Activated naive CD4-positive, alpha-beta T cell treated with anti-CD3 and anti-CD28 coated beads for 36 hours (primary cell): ENCODE results near the gene CD82. TPM values are rescaled to one million over a fixed set of nuclear protein-coding genes. Genes with fewer than 3 reads are reported as not detected.
A peak's percentile ranks its signal among the peaks of the same experiment; 100 is the strongest.
"Not testable (repeated sequence)": the region's sequence is repeated elsewhere in the genome, so short reads cannot be mapped to it uniquely, and the experiment has no call there.

Experiments used
- CTCF ChIA-PET: fragments of 350-600 bp; sonication (Branson Sonifier 250); formaldehyde crosslinking; loops from one replicate; lab custom pipeline; 2021; ENCODE audit warnings: antibody characterized with exemption; lab: Charles Lee
- DNase-seq: peaks from one replicate; pipeline ENCODE4 v3.0.0-alpha.2; 2020
- H3K27ac Mint-ChIP-seq: one replicate; pipeline ENCODE4 v1.8.0; 2021; ENCODE audit warnings: mild to moderate bottlenecking, mixed read lengths
- H3K27me3 Mint-ChIP-seq: one replicate; pipeline ENCODE4 v1.8.0; 2021; ENCODE audit warnings: low read depth, mixed read lengths
- H3K36me3 Mint-ChIP-seq: one replicate; pipeline ENCODE4 v1.8.0; 2021; ENCODE audit warnings: low read depth, mixed read lengths
- H3K4me1 Mint-ChIP-seq: one replicate; pipeline ENCODE4 v1.8.0; 2021; ENCODE audit warnings: low read depth, mixed read lengths
- H3K4me3 Mint-ChIP-seq: one replicate; pipeline ENCODE4 v1.8.0; 2021; ENCODE audit warnings: mild to moderate bottlenecking, moderate library complexity, mixed read lengths
- H3K9me3 Mint-ChIP-seq: one replicate; pipeline ENCODE4 v1.8.0; 2021; ENCODE audit warnings: mixed read lengths
- intact Hi-C: fragments of 100-400 bp; cut with micrococcal nuclease; formaldehyde crosslinking; loops from one replicate; pipeline ENCODE4 v1.15.1; 2023
- total RNA-seq, 2 experiments: library from RNA; stranded (reverse); gene quantifications; one replicate each; pipeline ENCODE4 v1.2.3, GENCODE V29; 2021

The CD82 gene
- total RNA-seq, 2 experiments from 2014 or later = 140 to 141 TPM

DNA sequence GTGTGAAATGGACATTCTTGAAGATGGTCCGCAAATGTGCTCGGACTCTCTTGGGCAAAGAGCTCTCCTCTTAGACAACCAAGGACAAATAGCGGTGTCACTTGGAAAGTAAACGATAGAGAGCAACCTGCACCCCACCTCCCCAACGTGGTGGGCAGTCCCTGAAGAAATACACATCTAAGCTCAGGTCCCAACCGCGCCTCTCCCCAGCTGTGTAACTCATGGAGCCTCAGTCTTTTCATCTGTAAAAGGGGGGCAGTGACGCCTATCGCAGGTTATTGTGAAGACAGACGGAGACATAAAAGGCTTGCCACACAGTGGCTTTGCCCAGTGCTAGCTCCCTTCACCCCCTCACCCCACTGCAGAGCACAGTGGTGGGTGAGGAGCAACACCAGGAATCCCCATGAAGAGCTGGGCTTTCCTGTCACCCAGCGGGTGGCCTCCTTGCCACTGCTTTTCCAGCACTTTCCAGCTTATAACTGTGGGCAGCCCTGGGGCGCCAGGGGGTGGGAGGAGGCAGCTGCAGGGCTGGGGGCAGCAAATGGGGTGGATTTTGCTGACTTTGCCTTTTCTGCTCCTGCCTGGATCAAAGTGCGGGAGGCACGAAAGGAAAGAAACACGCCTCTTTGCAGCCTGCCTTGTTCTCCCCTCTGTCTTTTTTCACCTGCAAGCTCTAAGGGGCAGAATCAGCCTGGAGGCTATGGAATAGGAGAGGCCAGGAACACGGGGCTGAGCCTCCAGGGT lies 87.6 kb downstream of the CD82 start:
- Mint-ChIP-seq H3K27me3 (peaks cover 4% of the 10 kb centered on the region), H3K27ac (no peak overlapping the region)

DNA sequence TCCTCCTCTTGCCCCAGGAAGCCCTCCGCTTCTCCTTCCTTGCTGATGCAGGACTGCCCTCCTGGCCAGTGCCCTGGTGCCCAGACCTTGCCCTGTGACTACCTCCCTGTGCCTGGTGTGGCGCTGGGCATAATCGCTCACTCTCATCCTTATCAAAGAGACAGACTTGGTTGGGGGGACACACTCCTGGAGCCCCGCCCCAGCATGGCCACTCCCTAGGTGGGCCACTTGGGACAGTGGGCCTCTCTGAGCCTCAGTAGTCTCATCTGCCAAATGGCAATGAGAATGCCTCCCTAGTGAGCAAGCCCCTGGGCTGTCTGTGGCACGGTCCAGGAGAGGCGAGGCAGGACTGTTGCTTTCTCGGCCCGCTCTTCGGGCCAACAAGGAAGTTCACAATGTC lies 88.6 kb downstream of the CD82 start:
- intact Hi-C loops = no loop called here
- peaks cover 8% of the 10 kb centered on the region for H3K4me1 Mint-ChIP-seq
- H3K27me3 Mint-ChIP-seq = peaks cover 4% of the 10 kb centered on the region
- DNase-seq = no peak
- CTCF ChIA-PET = no interaction called here
- no peaks in the 10 kb centered on the region for H3K9me3 Mint-ChIP-seq
- H3K27ac Mint-ChIP-seq = no peak overlapping the region
- H3K36me3 Mint-ChIP-seq = no peaks in the 10 kb centered on the region
- no peak overlapping the region for H3K4me3 Mint-ChIP-seq

More for the DNA sequence above, 87.6 kb downstream of the CD82 start:
- CTCF ChIA-PET = no interaction called here
- H3K9me3 Mint-ChIP-seq = no peaks in the 10 kb centered on the region
- no peaks in the 10 kb centered on the region for H3K4me1 Mint-ChIP-seq
- DNase-seq = no peak
- intact Hi-C loops = no loop called here
- H3K36me3 Mint-ChIP-seq = no peaks in the 10 kb centered on the region
- H3K4me3 Mint-ChIP-seq = no peak overlapping the region

DNA sequence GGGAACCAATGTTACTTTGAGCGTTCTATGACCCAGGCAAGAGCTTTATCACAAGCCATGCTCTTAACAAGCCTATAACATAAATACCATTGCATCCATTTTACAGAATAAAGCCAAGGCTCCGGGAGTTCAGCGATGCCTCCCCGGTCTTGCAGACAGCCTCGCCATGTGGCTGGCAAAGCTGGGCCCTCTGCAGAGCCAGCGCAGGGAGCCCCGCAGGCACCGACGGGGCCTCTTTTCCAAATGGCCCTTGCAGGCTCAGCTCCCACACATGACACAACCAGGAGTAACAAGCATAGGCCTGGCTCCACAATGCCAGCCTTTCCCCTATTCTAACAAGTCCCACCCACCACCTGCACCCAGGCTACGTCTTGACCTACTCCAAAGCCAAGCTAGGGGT lies 89.1 kb downstream of the CD82 start:
- Mint-ChIP-seq H3K4me3 (no peak overlapping the region), H3K4me1 (peaks cover 13% of the 10 kb centered on the region), H3K27me3 (peaks cover 4% of the 10 kb centered on the region), H3K9me3 (no peaks in the 10 kb centered on the region), H3K36me3 (no peaks in the 10 kb centered on the region), H3K27ac (no peak overlapping the region)
- DNase-seq = no peak
- CTCF ChIA-PET = no interaction called here
- intact Hi-C loops = no loop called here

DNA sequence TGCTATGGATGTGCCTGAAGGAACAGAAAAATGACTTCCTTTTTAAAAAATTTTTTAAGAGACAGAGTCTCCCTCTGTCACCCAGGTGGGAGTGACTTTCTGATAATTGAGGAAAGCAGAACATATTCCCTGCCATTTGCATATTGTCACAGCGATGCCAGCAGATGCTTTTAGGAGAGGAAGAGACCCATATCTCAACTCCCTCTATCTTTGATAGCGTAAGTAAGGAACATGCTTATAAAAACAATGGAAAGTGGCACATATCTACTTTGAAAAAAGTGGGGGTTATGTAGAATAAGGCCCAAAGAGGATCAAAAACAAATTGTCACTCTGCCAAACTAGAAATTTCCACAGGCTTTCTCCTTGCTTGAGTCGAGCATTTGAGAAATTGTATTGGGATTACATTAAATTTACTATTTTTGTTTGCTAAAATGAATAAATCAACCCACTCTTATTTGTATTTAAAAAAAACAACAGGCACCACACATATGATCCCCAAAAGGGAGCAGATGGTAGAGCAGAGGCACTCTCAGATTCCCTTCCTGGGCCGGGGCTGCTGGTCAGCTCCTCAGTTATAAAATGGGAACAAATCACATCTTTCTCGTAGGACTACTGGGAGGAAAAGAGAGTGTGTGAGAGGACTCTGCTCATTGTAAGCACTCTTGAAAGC lies 92.5 kb downstream of the CD82 start:
- no peak for DNase-seq
- CTCF ChIA-PET = interaction anchor here (0.8 to 2.1 kb wide), 3 partner anchors 10 to 253 kb away, joined by 3 to 9 read pairs (median 4); no protein-coding TSS in a partner anchor
- peaks cover 3% of the 10 kb centered on the region for H3K9me3 Mint-ChIP-seq

DNA sequence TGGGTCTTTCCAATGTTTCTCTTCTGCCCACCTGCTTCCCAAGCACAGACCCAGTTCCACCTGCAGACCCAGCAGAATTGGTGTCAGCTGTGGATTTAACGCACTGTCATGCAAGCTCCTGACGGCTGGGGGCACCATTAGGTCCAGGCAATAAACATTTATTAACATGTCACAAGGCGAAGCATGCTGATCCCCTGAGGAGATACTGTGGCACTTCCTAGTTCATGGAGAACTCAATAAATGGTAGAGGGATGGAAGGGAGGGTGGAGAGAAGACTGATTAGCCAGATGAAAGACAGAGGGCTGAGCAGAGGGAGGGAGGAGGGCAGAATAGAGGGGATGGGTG lies 93.0 kb downstream of the CD82 start:
- Mint-ChIP-seq H3K27ac (no peak overlapping the region), H3K9me3 (peaks cover 3% of the 10 kb centered on the region), H3K27me3 (no peaks in the 10 kb centered on the region), H3K4me3 (no peak overlapping the region), H3K4me1 (peaks cover 17% of the 10 kb centered on the region), H3K36me3 (no peaks in the 10 kb centered on the region)
- CTCF ChIA-PET = interaction anchor here (0.8 to 2.1 kb wide), 3 partner anchors 10 to 253 kb away, joined by 3 to 9 read pairs (median 4); no protein-coding TSS in a partner anchor
- peak; percentile 65 for DNase-seq
- intact Hi-C loops = loop anchor here (2.0 kb wide), 3 partner anchors 116 to 252 kb away; no protein-coding TSS in a partner anchor

More for the DNA sequence above, 92.5 kb downstream of the CD82 start:
- Mint-ChIP-seq H3K27ac (no peak overlapping the region), H3K36me3 (no peaks in the 10 kb centered on the region), H3K4me3 (no peak overlapping the region), H3K4me1 (peaks cover 17% of the 10 kb centered on the region), H3K27me3 (no peaks in the 10 kb centered on the region)
- intact Hi-C loops = loop anchor here (2.0 kb wide), 3 partner anchors 117 to 253 kb away; no protein-coding TSS in a partner anchor

DNA sequence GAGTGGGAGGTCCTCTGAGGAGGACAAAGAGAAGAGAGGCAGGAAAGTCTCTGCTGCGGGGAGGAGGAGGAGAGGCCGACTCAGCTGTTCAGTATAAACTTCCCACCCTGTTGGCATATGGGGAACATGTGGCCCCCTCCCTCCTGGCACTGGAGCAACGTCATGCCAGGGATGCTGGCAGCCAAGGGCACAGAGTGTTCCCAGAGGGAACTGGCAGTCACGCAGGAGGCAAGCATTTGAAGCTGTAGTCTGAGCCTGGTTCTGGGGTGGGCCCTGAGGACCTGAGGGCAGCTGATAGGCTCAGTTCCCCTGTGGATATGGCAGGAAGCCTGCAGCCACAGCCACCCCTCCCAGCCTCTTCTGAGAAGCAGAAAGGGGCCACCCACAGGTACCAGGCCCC lies 94.2 kb downstream of the CD82 start:
- H3K27ac Mint-ChIP-seq = no peak overlapping the region
- intact Hi-C loops = loop anchor here (2.0 kb wide), 3 partner anchors 115 to 251 kb away; no protein-coding TSS in a partner anchor
- CTCF ChIA-PET = interaction anchor here (1.0 kb wide), 1 partner anchor 115 kb away, joined by 4 read pairs; no protein-coding TSS in a partner anchor

DNA sequence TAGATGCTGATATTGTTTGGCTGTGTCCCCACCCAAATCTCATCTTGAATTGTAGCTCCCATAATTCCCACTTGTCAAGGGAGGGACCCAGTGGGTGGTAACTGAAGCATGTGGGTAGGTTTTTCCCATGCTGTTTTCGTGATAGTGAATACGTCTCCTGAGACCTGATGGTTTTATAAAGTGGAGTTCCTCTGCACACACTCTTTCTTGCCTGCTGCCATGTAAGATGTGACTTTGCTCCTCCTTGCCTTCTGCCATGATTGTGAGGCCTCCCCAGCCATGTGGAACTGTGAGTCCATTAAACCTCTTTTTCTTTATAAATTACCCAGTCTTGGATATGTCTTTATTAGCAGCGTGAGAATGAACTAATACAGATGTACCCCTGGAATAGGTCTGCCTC lies 95.1 kb downstream of the CD82 start:
- H3K9me3 Mint-ChIP-seq, H3K27me3 Mint-ChIP-seq, H3K27ac Mint-ChIP-seq, DNase-seq, H3K36me3 Mint-ChIP-seq, H3K4me3 Mint-ChIP-seq, intact Hi-C loops: not testable (repeated sequence)
- CTCF ChIA-PET = interaction anchor here (1.0 kb wide), 1 partner anchor 114 kb away, joined by 4 read pairs; no protein-coding TSS in a partner anchor
- H3K4me1 Mint-ChIP-seq = peaks cover 17% of the 10 kb centered on the region

More for the DNA sequence above, 94.2 kb downstream of the CD82 start:
- H3K36me3 Mint-ChIP-seq = no peaks in the 10 kb centered on the region
- H3K4me1 Mint-ChIP-seq = peaks cover 17% of the 10 kb centered on the region
- H3K4me3 Mint-ChIP-seq = no peak overlapping the region
- no peaks in the 10 kb centered on the region for H3K27me3 Mint-ChIP-seq
- DNase-seq = no peak
- H3K9me3 Mint-ChIP-seq = peaks cover 3% of the 10 kb centered on the region

DNA sequence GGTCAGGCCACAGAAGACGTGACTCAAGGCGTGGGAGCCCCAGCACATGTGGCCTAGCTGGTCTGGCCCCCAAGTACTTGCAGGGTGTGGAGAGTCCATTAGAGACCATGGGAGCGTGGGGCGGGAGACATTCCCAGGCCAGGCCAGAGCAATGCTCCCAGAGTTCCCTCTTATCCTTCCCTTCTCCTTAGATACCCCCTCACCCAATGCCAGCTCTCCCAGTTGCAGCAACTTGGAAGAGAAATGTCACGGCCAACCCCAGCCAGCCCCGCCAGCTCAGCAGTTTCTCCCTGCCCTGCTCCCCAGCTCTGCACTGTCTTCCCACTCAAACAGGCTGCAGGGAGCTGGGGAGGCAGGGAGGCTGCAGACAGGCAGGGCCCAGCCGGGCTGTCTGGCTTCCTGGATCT lies 95.9 kb downstream of the CD82 start:
- peaks cover 3% of the 10 kb centered on the region for H3K9me3 Mint-ChIP-seq
- no peak overlapping the region for H3K4me3 Mint-ChIP-seq
- H3K4me1 Mint-ChIP-seq = peaks cover 17% of the 10 kb centered on the region
- no peak overlapping the region for H3K27ac Mint-ChIP-seq
- no peaks in the 10 kb centered on the region for H3K27me3 Mint-ChIP-seq
- no peaks in the 10 kb centered on the region for H3K36me3 Mint-ChIP-seq
- CTCF ChIA-PET = interaction anchor here (0.5 kb wide), 1 partner anchor 18 kb away, joined by 3 read pairs; no protein-coding TSS in a partner anchor
- intact Hi-C loops = no loop called here
- no peak for DNase-seq

Other genes starting within 250 kb of the CD82 start
- gene TSPAN18, start 161.3 kb downstream of the CD82 start, total RNA-seq = 1 to 10 TPM; 7.3 to 8.4 TPM